Activated CD8-positive, alpha-beta T cell treated with anti-CD3 and anti-CD28 coated beads for 36 hours (primary cell): ENCODE measurements around the gene ACHE. TPM values are rescaled to one million over a fixed set of nuclear protein-coding genes. Genes with fewer than 3 reads are reported as not detected.
"Not testable (repeated sequence)": the region's sequence is repeated elsewhere in the genome, so short reads cannot be mapped to it uniquely, and the experiment has no call there.

ENCODE experiments used
- ATAC-seq: fragments of 200-7000 bp; cut with Tn5 transposase; one replicate; pipeline ENCODE4 v1.10.0; 2021; ENCODE audit warnings: mild to moderate bottlenecking, moderate library complexity
- CTCF ChIA-PET: fragments of 350-600 bp; sonication (Branson Sonifier 250); formaldehyde crosslinking; loops from one replicate; lab custom pipeline; 2021; ENCODE audit warnings: antibody characterized with exemption; lab: Charles Lee
- POLR2A ChIA-PET: fragments of 350-600 bp; sonication (Branson Sonifier 250); formaldehyde crosslinking; loops from one replicate; lab custom pipeline; 2021; ENCODE audit warnings: antibody characterized with exemption; lab: Charles Lee
- DNase-seq: peaks from one replicate; pipeline ENCODE4 v3.0.0-alpha.2; 2020
- H3K27ac Mint-ChIP-seq: one replicate; pipeline ENCODE4 v1.8.0; 2021; ENCODE audit warnings: mild to moderate bottlenecking, mixed read lengths
- H3K27me3 Mint-ChIP-seq: one replicate; pipeline ENCODE4 v1.8.0; 2021; ENCODE audit warnings: mixed read lengths
- H3K36me3 Mint-ChIP-seq: one replicate; pipeline ENCODE4 v1.8.0; 2021; ENCODE audit warnings: low read depth, mixed read lengths
- H3K4me1 Mint-ChIP-seq: one replicate; pipeline ENCODE4 v1.8.0; 2021; ENCODE audit warnings: low read depth, mixed read lengths
- H3K4me3 Mint-ChIP-seq: one replicate; pipeline ENCODE4 v1.8.0; 2021; ENCODE audit warnings: mild to moderate bottlenecking, moderate library complexity, mixed read lengths
- H3K9me3 Mint-ChIP-seq: one replicate; pipeline ENCODE4 v1.8.0; 2021; ENCODE audit warnings: mixed read lengths
- CTCF ChIP-seq: fragments of 200-600 bp; IDR thresholded peaks from one replicate; pipeline ENCODE4 v1.8.0; 2022; ENCODE audit warnings: antibody characterized with exemption, mild to moderate bottlenecking
- intact Hi-C: fragments of 100-400 bp; cut with micrococcal nuclease; formaldehyde crosslinking; loops from one replicate; pipeline ENCODE4 v1.10.0; 2022
- total RNA-seq, 2 experiments: library from RNA; stranded (reverse); gene quantifications; one replicate each; pipeline ENCODE4 v1.2.3, GENCODE V29; 2021

ACHE gene
- total RNA-seq, 2 experiments from 2014 or later: 0.25 TPM; not detected in 1

GRCh38 chr7:100861616-100861985 is 34.1 kb downstream of the ACHE start:
- Mint-ChIP-seq H3K27ac (no peak overlapping the region), H3K9me3 (no peaks in the 10 kb centered on the region), H3K4me1 (no peaks in the 10 kb centered on the region), H3K36me3 (peaks cover 17% of the 10 kb centered on the region), H3K4me3 (no peak overlapping the region), H3K27me3 (no peaks in the 10 kb centered on the region)
- CTCF ChIA-PET: no interaction called here
- intact Hi-C loops: no loop called here
- TF ChIP-seq CTCF: no peak
- ATAC-seq: no peak
- POLR2A ChIA-PET: interaction anchor here (1.0 to 1.1 kb wide), 2 partner anchors 13 to 54 kb away, joined by 3 read pairs; partner anchors contain the start of gene SRRT
- DNase-seq: no peak

- no peak overlapping the region for H3K27ac Mint-ChIP-seq
- H3K9me3 Mint-ChIP-seq: no peaks in the 10 kb centered on the region
- ChIA-PET CTCF (no interaction called here), POLR2A (interaction anchor here (1.0 kb wide), 1 partner anchor 54 kb away, joined by 3 read pairs; no protein-coding TSS in a partner anchor)
- DNase-seq (no peak), ATAC-seq (no peak)
- no peak overlapping the region for H3K4me3 Mint-ChIP-seq
- no peaks in the 10 kb centered on the region for H3K27me3 Mint-ChIP-seq
- TF ChIP-seq CTCF: no peak
- H3K4me1 Mint-ChIP-seq: no peaks in the 10 kb centered on the region
- intact Hi-C loops: no loop called here
- peaks cover 17% of the 10 kb centered on the region for H3K36me3 Mint-ChIP-seq
Observed at GRCh38 chr7:100860702-100861615, 34.7 kb downstream of the ACHE start.

GRCh38 chr7:100859856-100860255 is 35.8 kb downstream of the ACHE start:
- ChIA-PET POLR2A (no interaction called here), CTCF (interaction anchor here (0.8 kb wide), 1 partner anchor 60 kb away, joined by 3 read pairs; no protein-coding TSS in a partner anchor)
- DNase-seq (no peak), ATAC-seq (no peak)
- TF ChIP-seq CTCF: no peak
- H3K36me3 Mint-ChIP-seq: peaks cover 17% of the 10 kb centered on the region
- no peaks in the 10 kb centered on the region for H3K4me1 Mint-ChIP-seq
- no peak overlapping the region for H3K27ac Mint-ChIP-seq
- intact Hi-C loops: no loop called here
- no peaks in the 10 kb centered on the region for H3K27me3 Mint-ChIP-seq
- no peak overlapping the region for H3K4me3 Mint-ChIP-seq
- no peaks in the 10 kb centered on the region for H3K9me3 Mint-ChIP-seq

DNA sequence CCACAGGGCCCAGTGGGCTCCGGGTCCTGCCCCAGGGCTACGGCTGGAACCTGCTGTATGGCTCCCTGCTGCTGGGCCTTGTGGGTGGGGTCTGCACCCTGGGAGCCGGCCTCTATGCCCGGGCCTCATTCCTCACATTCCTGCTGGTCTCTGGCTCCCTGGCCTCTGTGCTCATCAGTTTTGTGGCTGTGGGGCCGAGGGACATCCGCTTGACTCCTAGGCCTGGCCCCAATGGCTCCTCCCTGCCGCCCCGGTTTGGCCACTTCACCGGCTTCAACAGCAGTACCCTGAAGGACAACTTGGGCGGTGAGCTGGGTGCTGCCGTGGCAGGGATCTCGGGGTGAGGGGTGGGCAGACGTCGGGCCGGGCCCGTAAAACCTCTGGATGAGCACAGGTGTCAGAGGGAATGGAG is 38.8 kb downstream of the ACHE start:
- ATAC-seq (no peak), DNase-seq (no peak)
- ChIA-PET POLR2A (interaction anchor here (0.6 to 2.1 kb wide), 2 partner anchors 10 to 18 kb away, joined by 3 to 7 read pairs; partner anchors contain the start of genes SRRT and TRIP6), CTCF (interaction anchor here (2.7 kb wide), 1 partner anchor 57 kb away, joined by 11 read pairs; no protein-coding TSS in a partner anchor)
- peaks cover 14% of the 10 kb centered on the region for H3K36me3 Mint-ChIP-seq
- peaks cover 11% of the 10 kb centered on the region for H3K4me1 Mint-ChIP-seq
- H3K9me3 Mint-ChIP-seq: no peaks in the 10 kb centered on the region
- no peak overlapping the region for H3K4me3 Mint-ChIP-seq
- TF ChIP-seq CTCF: no peak
- H3K27ac Mint-ChIP-seq: no peak overlapping the region
- H3K27me3 Mint-ChIP-seq: no peaks in the 10 kb centered on the region
- intact Hi-C loops: no loop called here

DNA sequence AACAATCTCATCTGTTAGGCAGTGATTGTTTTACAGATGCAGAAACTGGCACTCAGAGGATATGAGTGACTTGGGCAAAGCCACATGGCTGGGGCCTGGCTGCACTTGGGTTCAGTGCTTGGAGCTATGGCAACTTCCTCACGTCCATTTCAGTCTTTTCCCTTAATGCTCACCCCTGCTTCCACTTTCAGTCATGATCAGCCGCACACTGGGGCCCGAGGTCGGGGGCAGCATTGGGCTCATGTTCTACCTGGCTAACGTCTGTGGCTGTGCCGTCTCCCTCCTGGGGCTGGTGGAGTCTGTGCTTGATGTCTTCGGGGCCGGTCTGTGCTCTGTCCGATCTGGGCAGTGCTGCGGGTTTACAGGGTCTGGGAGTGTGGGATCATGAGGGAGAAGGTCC is 40.2 kb downstream of the ACHE start:
- no peaks in the 10 kb centered on the region for H3K9me3 Mint-ChIP-seq
- TF ChIP-seq CTCF: no peak
- intact Hi-C loops: no loop called here
- H3K27me3 Mint-ChIP-seq: no peaks in the 10 kb centered on the region
- CTCF ChIA-PET: interaction anchor here (1.3 to 2.7 kb wide), 2 partner anchors 55 to 150 kb away, joined by 3 to 11 read pairs; no protein-coding TSS in a partner anchor
- peaks cover 8% of the 10 kb centered on the region for H3K36me3 Mint-ChIP-seq
- DNase-seq (no peak), ATAC-seq (no peak)
- H3K4me3 Mint-ChIP-seq: no peak overlapping the region
- POLR2A ChIA-PET: interaction anchor here (0.8 to 1.7 kb wide), 3 partner anchors 11 to 250 kb away, joined by 3 to 4 read pairs (median 3); partner anchors contain the start of gene SRRT
- peaks cover 15% of the 10 kb centered on the region for H3K4me1 Mint-ChIP-seq
- no peak overlapping the region for H3K27ac Mint-ChIP-seq

DNA sequence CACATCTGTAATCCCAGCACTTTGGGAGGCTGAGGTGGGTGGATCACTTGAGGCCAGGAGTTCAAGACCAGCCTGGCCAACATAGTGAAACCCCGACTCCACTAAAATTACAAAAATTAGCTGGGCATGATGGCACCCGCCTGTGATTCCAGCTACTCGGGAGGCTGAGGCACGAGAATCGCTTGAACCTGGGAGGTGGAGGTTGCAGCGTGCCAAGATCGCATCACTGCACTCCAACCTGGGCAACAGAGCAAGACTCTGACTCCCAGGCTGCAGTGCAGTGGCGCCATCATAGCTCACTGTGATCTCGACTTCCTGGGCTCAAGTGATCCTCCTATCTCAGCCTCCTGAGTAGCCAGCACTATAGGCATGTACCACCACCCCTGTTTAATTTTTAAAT is 40.8 kb downstream of the ACHE start:
- H3K9me3 Mint-ChIP-seq, H3K4me3 Mint-ChIP-seq, H3K27me3 Mint-ChIP-seq, H3K27ac Mint-ChIP-seq, ATAC-seq, DNase-seq, H3K36me3 Mint-ChIP-seq: not testable (repeated sequence)
- ChIA-PET CTCF (interaction anchor here (1.3 kb wide), 1 partner anchor 150 kb away, joined by 3 read pairs; no protein-coding TSS in a partner anchor), POLR2A (interaction anchor here (0.8 to 1.7 kb wide), 2 partner anchors 12 to 20 kb away, joined by 3 to 4 read pairs; partner anchors contain the start of gene SRRT)
- intact Hi-C loops: loop anchor here (5.0 kb wide), 1 partner anchor 53 kb away; no protein-coding TSS in a partner anchor
- peaks cover 15% of the 10 kb centered on the region for H3K4me1 Mint-ChIP-seq
